ENCODE results near the gene CISD1.
A peak's percentile ranks its signal among the peaks of the same experiment; 100 is the strongest.

The CISD1 gene

GRCh38 chr10:58265249-58265648 is 3.7 kb upstream of the CISD1 start:
- DNase-seq (ENCODE audit: low read depth in 2 of 2): no peak

GRCh38 chr10:58266003-58266825 is 2.7 kb upstream of the CISD1 start:
- no peak for DNase-seq (ENCODE audit: low read depth in 2 of 2)

- no peak for DNase-seq (ENCODE audit: low read depth in 2 of 2)
Observed at GRCh38 chr10:58266826-58267712, 1.9 kb upstream of the CISD1 start.

GRCh38 chr10:58267713-58268453 is 1.1 kb upstream of the CISD1 start, which contains the start of gene IPMK:
Gene IPMK, minus strand, starts transcription at chr10:58267894. Its CDS starts 283 bp downstream, at chr10:58267611.
- DNase-seq (ENCODE audit: low read depth in 2 of 2): peak; percentile 82 to 87

- DNase-seq (ENCODE audit: low read depth in 2 of 2): no peak
Observed at GRCh38 chr10:58268454-58268945, 462 bp upstream of the CISD1 start.

- no peak for DNase-seq (ENCODE audit: low read depth in 2 of 2)
Observed at GRCh38 chr10:58269782-58270290, 874 bp downstream of the CISD1 start.

GRCh38 chr10:58275261-58275660 is 6.3 kb downstream of the CISD1 start:
- no peak for DNase-seq (ENCODE audit: low read depth in 2 of 2)

- DNase-seq (ENCODE audit: low read depth in 2 of 2): no peak
Observed at GRCh38 chr10:58275908-58276307, 6.9 kb downstream of the CISD1 start.

- DNase-seq (ENCODE audit: low read depth in 2 of 2): no peak
Observed at GRCh38 chr10:58278274-58278961, 9.5 kb downstream of the CISD1 start.

- no peak for DNase-seq (ENCODE audit: low read depth in 2 of 2)
Observed at GRCh38 chr10:58278962-58279307, 10.0 kb downstream of the CISD1 start.

GRCh38 chr10:58280477-58280876 is 11.5 kb downstream of the CISD1 start:
- DNase-seq (ENCODE audit: low read depth in 2 of 2): no peak

- DNase-seq (ENCODE audit: low read depth in 2 of 2): no peak
Observed at GRCh38 chr10:58281092-58281752, 12.3 kb downstream of the CISD1 start.

GRCh38 chr10:58282615-58283014 is 13.7 kb downstream of the CISD1 start:
- no peak for DNase-seq (ENCODE audit: low read depth in 2 of 2)

GRCh38 chr10:58291538-58292174 is 22.7 kb downstream of the CISD1 start:
- DNase-seq (ENCODE audit: low read depth in 2 of 2): no peak

GRCh38 chr10:58293989-58294388 is 25.0 kb downstream of the CISD1 start:
- DNase-seq (ENCODE audit: low read depth in 2 of 2): no peak

- DNase-seq (ENCODE audit: low read depth in 2 of 2): peak; percentile 28 to 38
Observed at GRCh38 chr10:58299580-58299979, 30.6 kb downstream of the CISD1 start.

- DNase-seq (ENCODE audit: low read depth in 2 of 2): no peak
Observed at GRCh38 chr10:58300676-58301075, 31.7 kb downstream of the CISD1 start.

- DNase-seq (ENCODE audit: low read depth in 2 of 2): no peak
Observed at GRCh38 chr10:58302254-58302653, 33.3 kb downstream of the CISD1 start.

- DNase-seq (ENCODE audit: low read depth in 2 of 2): no peak
Observed at GRCh38 chr10:58304099-58304633, 35.2 kb downstream of the CISD1 start.

GRCh38 chr10:58305821-58306220 is 36.9 kb downstream of the CISD1 start:
- no peak for DNase-seq (ENCODE audit: low read depth in 2 of 2)
